Natural killer cell (primary cell): ENCODE data around the gene MYO1E. TPM values are rescaled to one million over a fixed set of nuclear protein-coding genes. Genes with fewer than 3 reads are reported as not detected.

Experiments
- ATAC-seq, 3 donors: fragments of 150-1000 bp in 2 of 3; fragments of 200-7000 bp in 1 of 3; cut with Tn5 transposase; 1 replicate in 1 of 3; 2 replicates in 2 of 3; pipeline ENCODE4 v1.10.0; 2021; ENCODE audit warnings: mild to moderate bottlenecking in 2 of 3, moderate library complexity in 2 of 3
- DNase-seq, 2 donors: peaks; one replicate each; pipeline versions ENCODE4 v3.0.0 to v3.0.0-alpha.2; 2013 to 2021; ENCODE audit warnings: mixed read lengths in 1 of 2
- H3K27ac ChIP-seq: one replicate; pipeline ENCODE4 v1.5.1; 2013; ENCODE audit warnings: mild to moderate bottlenecking, low read length
- H3K27me3 ChIP-seq: one replicate; pipeline ENCODE4 v1.6.1; 2013; ENCODE audit warnings: low read length; ENCODE audit not compliant: control insufficient read depth, insufficient read depth
- H3K36me3 ChIP-seq: one replicate; pipeline ENCODE4 v1.6.1; 2013; ENCODE audit warnings: low read length; ENCODE audit not compliant: control insufficient read depth, insufficient read depth
- H3K4me1 ChIP-seq: one replicate; pipeline ENCODE4 v1.6.1; 2013; ENCODE audit warnings: low read length; ENCODE audit not compliant: control insufficient read depth, insufficient read depth
- H3K4me3 ChIP-seq: one replicate; pipeline ENCODE4 v1.5.1; 2013; ENCODE audit warnings: low read length
- H3K9me3 ChIP-seq: one replicate; pipeline ENCODE4 v1.6.1; 2013; ENCODE audit warnings: low read length; ENCODE audit not compliant: control insufficient read depth, insufficient read depth
- H3K27ac Mint-ChIP-seq, 2 donors: one replicate each; pipeline ENCODE4 v1.8.0; 2022; ENCODE audit warnings: mild to moderate bottlenecking in 2 of 2, mixed read lengths in 2 of 2, moderate library complexity in 1 of 2
- H3K27me3 Mint-ChIP-seq, 2 donors: one replicate each; pipeline ENCODE4 v1.8.0; 2022; ENCODE audit warnings: low read depth in 2 of 2, mixed read lengths in 2 of 2
- H3K36me3 Mint-ChIP-seq: one replicate; pipeline ENCODE4 v1.8.0; 2022; ENCODE audit warnings: mixed read lengths
- H3K4me1 Mint-ChIP-seq, 2 donors: one replicate each; pipeline ENCODE4 v1.8.0; 2022; ENCODE audit warnings: mixed read lengths in 2 of 2
- H3K4me3 Mint-ChIP-seq: one replicate; pipeline ENCODE4 v1.8.0; 2022; ENCODE audit warnings: mild to moderate bottlenecking, moderate library complexity, mixed read lengths
- H3K9me3 Mint-ChIP-seq, 2 donors: one replicate each; pipeline ENCODE4 v1.8.0; 2022; ENCODE audit warnings: mixed read lengths in 2 of 2
- whole genome bisulfite sequencing: methylation state at CpG from one replicate; pipeline ENCODE4 v1.1.7; 2013; ENCODE audit warnings: missing lambda C conversion rate; ENCODE audit not compliant: insufficient coverage; 5-methylcytosine and 5-hydroxymethylcytosine counted together
- intact Hi-C: fragments of 100-400 bp; cut with micrococcal nuclease; formaldehyde crosslinking; loops from one replicate; pipeline ENCODE4 v1.14.2; 2022
- total RNA-seq, 4 donors: library from RNA; stranded (reverse); fragments of 120-200 nt in 1 of 4; gene quantifications; one replicate each; pipeline versions ENCODE4 v1.2.3 to v1.2.4, GENCODE V29; 2013 to 2022
- TF ChIP-seq, protein P1 (sequence below): fragments of 200-600 bp; IDR thresholded peaks from one replicate; pipeline ENCODE4 v1.8.0; 2022; ENCODE audit warnings: antibody characterized with exemption

MYO1E gene
- total RNA-seq, 3 donors from 2014 or later (not counting 1 experiment from before 2014, with no cell fraction given): 16.1 to 39.4 (median 22.7) TPM

DNA sequence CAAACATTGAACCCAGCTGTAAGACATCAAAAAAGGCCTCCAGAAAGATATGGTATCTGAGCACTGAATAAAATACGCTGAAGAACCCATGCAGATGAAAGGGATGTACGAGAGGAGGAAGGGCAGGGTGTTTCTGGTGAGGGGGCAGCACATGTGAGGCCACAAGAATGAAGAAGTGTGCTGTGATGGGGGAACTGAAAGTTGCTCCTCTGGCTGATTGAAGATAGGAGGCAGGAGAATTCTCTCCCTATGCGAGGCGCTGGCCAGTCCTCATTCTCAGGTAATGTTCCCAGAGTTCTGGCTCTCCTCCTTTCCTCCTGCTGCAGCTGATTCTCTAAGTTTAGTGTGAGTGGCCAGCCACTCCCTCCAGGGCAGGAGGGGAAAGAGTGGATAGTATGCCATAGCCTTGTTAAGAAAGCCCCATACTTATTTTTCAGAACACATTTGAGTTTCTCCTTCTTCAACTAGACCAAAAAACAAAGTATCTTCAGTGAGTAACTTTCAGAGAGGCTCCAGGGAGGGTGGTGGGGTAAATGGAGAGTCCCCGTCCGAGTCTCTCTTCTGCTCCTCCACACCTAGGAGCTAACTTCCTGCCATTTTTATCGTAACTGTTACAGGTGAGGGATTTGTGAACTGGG lies 26.9 kb upstream of the MYO1E start:
- no peaks in the 10 kb centered on the region for H3K9me3 Mint-ChIP-seq
- H3K4me1 Mint-ChIP-seq: peaks cover 8 to 11% of the 10 kb centered on the region in 2 donors
- 44% methylated on average over 7 of the region's 7 CpGs for WGBS
- TF ChIP-seq, protein P1, sequence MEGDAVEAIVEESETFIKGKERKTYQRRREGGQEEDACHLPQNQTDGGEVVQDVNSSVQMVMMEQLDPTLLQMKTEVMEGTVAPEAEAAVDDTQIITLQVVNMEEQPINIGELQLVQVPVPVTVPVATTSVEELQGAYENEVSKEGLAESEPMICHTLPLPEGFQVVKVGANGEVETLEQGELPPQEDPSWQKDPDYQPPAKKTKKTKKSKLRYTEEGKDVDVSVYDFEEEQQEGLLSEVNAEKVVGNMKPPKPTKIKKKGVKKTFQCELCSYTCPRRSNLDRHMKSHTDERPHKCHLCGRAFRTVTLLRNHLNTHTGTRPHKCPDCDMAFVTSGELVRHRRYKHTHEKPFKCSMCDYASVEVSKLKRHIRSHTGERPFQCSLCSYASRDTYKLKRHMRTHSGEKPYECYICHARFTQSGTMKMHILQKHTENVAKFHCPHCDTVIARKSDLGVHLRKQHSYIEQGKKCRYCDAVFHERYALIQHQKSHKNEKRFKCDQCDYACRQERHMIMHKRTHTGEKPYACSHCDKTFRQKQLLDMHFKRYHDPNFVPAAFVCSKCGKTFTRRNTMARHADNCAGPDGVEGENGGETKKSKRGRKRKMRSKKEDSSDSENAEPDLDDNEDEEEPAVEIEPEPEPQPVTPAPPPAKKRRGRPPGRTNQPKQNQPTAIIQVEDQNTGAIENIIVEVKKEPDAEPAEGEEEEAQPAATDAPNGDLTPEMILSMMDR: no peak
- H3K27me3 Mint-ChIP-seq: peaks cover 37 to 59% of the 10 kb centered on the region in 2 donors
- Histone ChIP-seq H3K27me3 (peaks cover 3% of the 10 kb centered on the region), H3K36me3 (no peaks in the 10 kb centered on the region), H3K4me3 (no peak overlapping the region), H3K9me3 (no peaks in the 10 kb centered on the region), H3K27ac (peak overlapping the region; percentile 37), H3K4me1 (peaks cover 15% of the 10 kb centered on the region)
- ATAC-seq: peak in 2 of 3 donors; percentile 15 to 48
- no peaks in the 10 kb centered on the region for H3K36me3 Mint-ChIP-seq
- no peak overlapping the region for H3K4me3 Mint-ChIP-seq
- no peak overlapping the region for H3K27ac Mint-ChIP-seq
- intact Hi-C loops: no loop called here
- DNase-seq: no peak

DNA sequence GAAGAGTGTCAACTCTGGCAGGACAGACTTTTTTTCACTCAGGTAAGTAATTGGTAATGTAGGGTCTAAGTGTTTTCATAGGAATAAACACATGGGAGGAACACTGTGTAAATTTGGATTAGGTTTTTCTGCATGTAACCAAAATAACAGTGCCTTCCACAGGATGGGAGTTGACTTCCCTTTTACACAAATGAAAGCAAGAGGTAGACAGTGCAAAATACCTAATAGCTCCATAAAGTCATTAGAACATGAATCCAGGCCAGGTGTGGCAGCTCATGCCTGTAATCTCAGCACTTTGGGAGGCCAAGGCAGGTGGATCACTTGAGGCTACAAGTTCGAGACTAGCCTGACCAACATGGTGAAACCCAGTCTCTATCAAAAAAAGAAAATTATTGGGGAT lies 25.5 kb upstream of the MYO1E start:
- Histone ChIP-seq H3K27me3 (peaks cover 6% of the 10 kb centered on the region), H3K4me1 (peaks cover 15% of the 10 kb centered on the region), H3K9me3 (no peaks in the 10 kb centered on the region), H3K4me3 (no peak overlapping the region), H3K27ac (no peak overlapping the region), H3K36me3 (no peaks in the 10 kb centered on the region)
- H3K36me3 Mint-ChIP-seq: no peaks in the 10 kb centered on the region
- H3K4me3 Mint-ChIP-seq: no peak overlapping the region
- H3K9me3 Mint-ChIP-seq: no peaks in the 10 kb centered on the region
- intact Hi-C loops: no loop called here
- WGBS: 100% methylated on average over 1 of the region's 1 CpG
- ATAC-seq: no peak
- H3K27me3 Mint-ChIP-seq: peaks cover 37 to 68% of the 10 kb centered on the region in 2 donors
- H3K27ac Mint-ChIP-seq: no peak overlapping the region
- no peak for DNase-seq
- H3K4me1 Mint-ChIP-seq: peaks cover 11 to 17% of the 10 kb centered on the region in 2 donors
- TF ChIP-seq, protein P1: no peak

DNA sequence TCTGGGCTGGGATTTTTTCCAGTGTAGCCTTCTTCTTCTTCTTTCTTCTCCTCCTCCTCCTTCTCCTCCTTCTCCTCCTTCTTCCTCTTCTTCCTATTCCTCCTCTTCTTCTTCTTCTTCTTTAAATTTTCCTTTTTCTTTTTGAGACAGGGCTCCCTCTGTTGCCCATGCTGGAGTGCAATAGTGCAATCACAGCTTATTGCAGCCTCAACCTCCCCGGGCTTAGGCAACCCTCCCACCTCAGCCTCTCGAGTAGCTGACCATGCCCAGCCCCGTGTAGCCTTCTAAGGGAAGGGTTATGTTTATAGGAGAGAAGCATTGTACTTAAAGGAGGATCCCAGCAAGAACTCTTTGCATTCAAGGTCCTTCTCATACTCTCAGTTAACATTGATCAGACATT lies 24.0 kb upstream of the MYO1E start:
- DNase-seq (no peak), ATAC-seq (no peak)
- intact Hi-C loops: no loop called here
- Histone ChIP-seq H3K9me3 (no peaks in the 10 kb centered on the region), H3K4me3 (no peak overlapping the region), H3K4me1 (peaks cover 15% of the 10 kb centered on the region), H3K27ac (no peak overlapping the region), H3K36me3 (no peaks in the 10 kb centered on the region), H3K27me3 (peaks cover 6% of the 10 kb centered on the region)
- Mint-ChIP-seq H3K27me3 (peaks cover 35 to 63% of the 10 kb centered on the region in 2 donors), H3K4me1 (peaks cover 11 to 17% of the 10 kb centered on the region in 2 donors), H3K36me3 (no peaks in the 10 kb centered on the region), H3K4me3 (no peak overlapping the region), H3K9me3 (no peaks in the 10 kb centered on the region), H3K27ac (no peak overlapping the region)
- TF ChIP-seq, protein P1: no peak
- WGBS: 100% methylated on average over 1 of the region's 3 CpGs

GRCh38 chr15:59396211-59396610 lies 23.5 kb upstream of the MYO1E start:
- no peak for DNase-seq
- H3K27ac ChIP-seq: no peak overlapping the region
- no peaks in the 10 kb centered on the region for H3K36me3 Mint-ChIP-seq
- no peak overlapping the region for H3K27ac Mint-ChIP-seq
- H3K4me3 ChIP-seq: no peak overlapping the region
- H3K27me3 Mint-ChIP-seq: peaks cover 30 to 58% of the 10 kb centered on the region in 2 donors
- no peaks in the 10 kb centered on the region for H3K36me3 ChIP-seq
- no peak overlapping the region for H3K4me3 Mint-ChIP-seq
- TF ChIP-seq, protein P1: no peak
- 79% methylated on average over 3 of the region's 3 CpGs for WGBS
- no peak for ATAC-seq
- H3K27me3 ChIP-seq: peaks cover 6% of the 10 kb centered on the region
- peaks cover 11 to 17% of the 10 kb centered on the region in 2 donors for H3K4me1 Mint-ChIP-seq
- H3K9me3 Mint-ChIP-seq: no peaks in the 10 kb centered on the region
- peaks cover 15% of the 10 kb centered on the region for H3K4me1 ChIP-seq
- no peaks in the 10 kb centered on the region for H3K9me3 ChIP-seq
- intact Hi-C loops: no loop called here
